ENCODE measurements around the gene CIT.

The CIT gene

DNA sequence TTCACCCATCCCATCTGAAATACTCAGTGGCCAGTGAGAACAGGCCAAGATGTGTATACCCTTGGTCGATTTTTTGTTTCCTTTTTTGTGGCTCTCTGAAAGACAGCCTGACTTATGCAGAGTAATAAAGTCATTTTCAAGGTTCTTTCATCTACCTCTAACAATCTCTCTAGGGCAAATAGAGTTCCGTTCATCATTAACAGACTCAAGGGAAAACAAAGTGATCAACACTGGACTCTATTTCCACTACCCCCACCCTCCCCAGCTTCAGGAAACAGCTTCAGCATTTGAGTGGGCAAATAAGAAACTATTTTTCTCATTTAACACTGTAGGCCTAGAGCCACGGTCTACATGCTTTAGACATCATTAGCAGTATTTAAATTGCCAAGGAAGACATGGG, 193.3 kb downstream of the CIT start:
- H3K4me2 ChIP-seq (ENCODE audit: low read length) = no peak overlapping the region
- peaks cover 78% of the 10 kb centered on the region for H3K36me3 ChIP-seq (ENCODE audit: insufficient read depth, low read length)
- H3K27me3 ChIP-seq (ENCODE audit: insufficient read depth, low read length) = no peaks in the 10 kb centered on the region
- no peak for TF ChIP-seq EZH2 (IDR thresholded peaks at IDR 0.05; ENCODE audit: borderline replicate concordance, low read length)
- TF ChIP-seq, protein P1, sequence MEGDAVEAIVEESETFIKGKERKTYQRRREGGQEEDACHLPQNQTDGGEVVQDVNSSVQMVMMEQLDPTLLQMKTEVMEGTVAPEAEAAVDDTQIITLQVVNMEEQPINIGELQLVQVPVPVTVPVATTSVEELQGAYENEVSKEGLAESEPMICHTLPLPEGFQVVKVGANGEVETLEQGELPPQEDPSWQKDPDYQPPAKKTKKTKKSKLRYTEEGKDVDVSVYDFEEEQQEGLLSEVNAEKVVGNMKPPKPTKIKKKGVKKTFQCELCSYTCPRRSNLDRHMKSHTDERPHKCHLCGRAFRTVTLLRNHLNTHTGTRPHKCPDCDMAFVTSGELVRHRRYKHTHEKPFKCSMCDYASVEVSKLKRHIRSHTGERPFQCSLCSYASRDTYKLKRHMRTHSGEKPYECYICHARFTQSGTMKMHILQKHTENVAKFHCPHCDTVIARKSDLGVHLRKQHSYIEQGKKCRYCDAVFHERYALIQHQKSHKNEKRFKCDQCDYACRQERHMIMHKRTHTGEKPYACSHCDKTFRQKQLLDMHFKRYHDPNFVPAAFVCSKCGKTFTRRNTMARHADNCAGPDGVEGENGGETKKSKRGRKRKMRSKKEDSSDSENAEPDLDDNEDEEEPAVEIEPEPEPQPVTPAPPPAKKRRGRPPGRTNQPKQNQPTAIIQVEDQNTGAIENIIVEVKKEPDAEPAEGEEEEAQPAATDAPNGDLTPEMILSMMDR (IDR thresholded peaks at IDR 0.05; ENCODE audit: low read length) = no peak
- H3K27ac ChIP-seq (ENCODE audit: low read depth, low read length, poor library complexity, severe bottlenecking) = no peak overlapping the region
- no peaks in the 10 kb centered on the region for H3K79me2 ChIP-seq (ENCODE audit: insufficient read depth, low read length)
- H3K9ac ChIP-seq (ENCODE audit: low read length) = no peak overlapping the region
- H3F3A ChIP-seq (ENCODE audit: insufficient read depth, low read length) = no peaks in the 10 kb centered on the region
- H3K9me2 ChIP-seq (ENCODE audit: low read depth, low read length) = no peaks in the 10 kb centered on the region
- no peaks in the 10 kb centered on the region for H3K9me3 ChIP-seq (ENCODE audit: low read length)
- no peak overlapping the region for H2AFZ ChIP-seq (ENCODE audit: low read length)
- no peak overlapping the region for H3K4me3 ChIP-seq (ENCODE audit: low read depth, low read length, poor library complexity, severe bottlenecking)
- no peaks in the 10 kb centered on the region for H4K20me1 ChIP-seq (ENCODE audit: insufficient read depth, low read length)
- peaks cover 21% of the 10 kb centered on the region for H3K4me1 ChIP-seq (ENCODE audit: insufficient read depth, low read length, severe bottlenecking)

DNA sequence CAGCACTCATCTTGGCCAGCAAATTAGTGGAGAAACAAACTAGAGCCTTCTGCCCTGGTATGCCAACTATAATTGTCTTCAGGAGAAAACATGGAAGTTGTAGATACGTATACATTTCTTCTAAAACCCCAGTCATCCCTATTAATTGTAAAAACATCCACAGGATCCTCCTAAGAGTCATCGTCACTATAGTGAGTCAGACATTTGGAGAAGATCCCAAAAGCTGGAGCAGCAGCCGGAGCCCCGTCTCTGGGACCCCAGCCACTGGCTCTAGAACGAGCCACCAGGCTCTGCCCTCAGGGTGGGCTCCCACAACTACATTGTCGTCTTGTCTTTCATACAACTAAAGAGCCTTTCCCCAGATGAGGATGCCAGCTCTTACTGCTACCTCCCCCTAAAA, 193.7 kb downstream of the CIT start:
- Histone ChIP-seq H3K9me3 (ENCODE audit: low read length) (no peaks in the 10 kb centered on the region), H4K20me1 (ENCODE audit: insufficient read depth, low read length) (no peaks in the 10 kb centered on the region), H3K79me2 (ENCODE audit: insufficient read depth, low read length) (no peaks in the 10 kb centered on the region), H3F3A (ENCODE audit: insufficient read depth, low read length) (no peaks in the 10 kb centered on the region), H3K9ac (ENCODE audit: low read length) (no peak overlapping the region), H3K27me3 (ENCODE audit: insufficient read depth, low read length) (no peaks in the 10 kb centered on the region), H2AFZ (ENCODE audit: low read length) (no peak overlapping the region), H3K4me2 (ENCODE audit: low read length) (no peak overlapping the region), H3K9me2 (ENCODE audit: low read depth, low read length) (no peaks in the 10 kb centered on the region), H3K4me3 (ENCODE audit: low read depth, low read length, poor library complexity, severe bottlenecking) (no peak overlapping the region), H3K36me3 (ENCODE audit: insufficient read depth, low read length) (peaks cover 82% of the 10 kb centered on the region), H3K4me1 (ENCODE audit: insufficient read depth, low read length, severe bottlenecking) (peaks cover 21% of the 10 kb centered on the region), H3K27ac (ENCODE audit: low read depth, low read length, poor library complexity, severe bottlenecking) (no peak overlapping the region)
- TF ChIP-seq, protein P1 (IDR thresholded peaks at IDR 0.05; ENCODE audit: low read length) = no peak
- no peak for TF ChIP-seq EZH2 (IDR thresholded peaks at IDR 0.05; ENCODE audit: borderline replicate concordance, low read length)

DNA sequence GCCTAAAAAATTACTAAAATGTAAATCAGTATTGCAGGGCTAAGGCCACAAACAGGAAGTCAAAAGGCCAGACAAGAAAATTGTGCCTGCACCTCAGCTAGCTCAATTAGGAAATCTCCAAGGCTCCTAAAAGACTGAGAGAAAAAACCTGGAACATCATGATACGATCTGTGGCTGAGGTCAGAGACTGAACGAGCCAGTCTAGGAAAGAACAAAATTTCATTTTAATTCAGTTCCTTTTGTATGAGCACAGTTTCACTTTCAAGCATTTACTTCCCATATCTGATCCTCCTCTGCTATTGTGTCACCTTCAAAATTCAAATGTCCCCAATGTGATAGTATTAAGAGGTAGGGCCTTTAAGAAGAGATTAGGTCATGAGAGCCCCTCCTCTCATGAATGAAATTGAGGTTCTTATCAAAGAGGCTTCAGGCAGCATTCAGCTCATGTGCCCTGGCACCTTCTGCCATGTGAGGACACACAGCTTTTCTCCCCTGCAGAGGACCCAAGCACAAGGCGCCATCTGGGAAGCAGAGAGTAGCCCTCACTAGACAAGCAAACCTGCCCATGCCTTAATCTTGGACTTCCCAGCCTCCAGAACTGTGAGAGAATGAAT, 194.4 kb downstream of the CIT start:
- TF ChIP-seq EZH2 (IDR thresholded peaks at IDR 0.05; ENCODE audit: borderline replicate concordance, low read length) = no peak
- TF ChIP-seq, protein P1 (IDR thresholded peaks at IDR 0.05; ENCODE audit: low read length) = no peak
- no peaks in the 10 kb centered on the region for H4K20me1 ChIP-seq (ENCODE audit: insufficient read depth, low read length)
- no peaks in the 10 kb centered on the region for H3F3A ChIP-seq (ENCODE audit: insufficient read depth, low read length)
- H3K9ac ChIP-seq (ENCODE audit: low read length) = no peak overlapping the region; the same call in 1 of the 2 replicates
- H3K79me2 ChIP-seq (ENCODE audit: insufficient read depth, low read length) = no peaks in the 10 kb centered on the region
- H3K36me3 ChIP-seq (ENCODE audit: insufficient read depth, low read length) = peaks cover 81% of the 10 kb centered on the region
- H3K4me3 ChIP-seq (ENCODE audit: low read depth, low read length, poor library complexity, severe bottlenecking) = no peak overlapping the region
- H3K9me3 ChIP-seq (ENCODE audit: low read length) = no peaks in the 10 kb centered on the region
- H3K9me2 ChIP-seq (ENCODE audit: low read depth, low read length) = no peaks in the 10 kb centered on the region
- H3K4me2 ChIP-seq (ENCODE audit: low read length) = no peak overlapping the region; the same call in 1 of the 2 replicates
- H2AFZ ChIP-seq (ENCODE audit: low read length) = no peak overlapping the region
- H3K27ac ChIP-seq (ENCODE audit: low read depth, low read length, poor library complexity, severe bottlenecking) = peak overlapping the region; percentile 71
- peaks cover 21% of the 10 kb centered on the region for H3K4me1 ChIP-seq (ENCODE audit: insufficient read depth, low read length, severe bottlenecking)
- no peaks in the 10 kb centered on the region for H3K27me3 ChIP-seq (ENCODE audit: insufficient read depth, low read length)

All from OCI-LY1 (cell line).